ENCODE data around the gene ARHGEF19. TPM values are rescaled to one million over a fixed set of nuclear protein-coding genes. Genes with fewer than 3 reads are reported as not detected.

The ARHGEF19 gene
- total and polyA plus RNA-seq, 9 of the 15 experiments (the other 6 are each of a cell fraction or from before 2014, with no cell fraction given), result 0.73 to 21.0 (median 5.2) TPM

- H2AFZ ChIP-seq (ENCODE audit: low read depth, low read length), result no peak overlapping the region
- in situ Hi-C loops (cut with MboI) (loop anchor here (5.0 kb wide), 1 partner anchor 161 kb away; no protein-coding TSS in a partner anchor), intact Hi-C loops (cut with micrococcal nuclease) (no loop called here)
- H4K20me1 ChIP-seq (replicated peaks; ENCODE audit: control insufficient read depth, insufficient read depth, low read length), result no peaks in the 10 kb centered on the region
- H3K27ac ChIP-seq (ENCODE audit: extremely low read depth, low read depth, low read length), result no peak overlapping the region
- FAIRE-seq (no peak), ATAC-seq (peak; percentile 8; the same call in 2 of the 3 replicates), DNase-seq (ENCODE audit: extremely low read depth in 1 of 4, low spot score in 3 of 4) (peak in 3 of 4 experiments; percentile 32 to 67 (median 64))
- no peaks in the 10 kb centered on the region for H3K9me3 ChIP-seq (replicated peaks; ENCODE audit: control insufficient read depth, insufficient read depth, low read depth, low read length)
- peaks cover 2% of the 10 kb centered on the region for H3K9me1 ChIP-seq (ENCODE audit: control insufficient read depth, insufficient read depth, low read length)
- H3K79me2 ChIP-seq (ENCODE audit: control insufficient read depth, insufficient read depth, low read length), result peaks cover 2% of the 10 kb centered on the region; the same call in 1 of the 3 replicates
- H3K27me3 ChIP-seq (ENCODE audit: control insufficient read depth in 2 of 2, insufficient read depth in 2 of 2, low read length in 2 of 2), result no peaks in the 10 kb centered on the region
- ChIA-PET POLR2A (interaction anchor here (0.6 to 1.6 kb wide), 8 partner anchors 21 to 1642 kb away, joined by 3 to 6 read pairs (median 4); no protein-coding TSS in a partner anchor), CTCF (ENCODE audit: low intra/inter-chr PET ratio) (interaction anchor here (2.7 kb wide), 1 partner anchor 164 kb away, joined by 38 read pairs; no protein-coding TSS in a partner anchor)
- 28% methylated on average over 8 of the region's 8 CpGs for WGBS (ENCODE audit: insufficient coverage, low coverage, missing lambda C conversion rate)
- no peak overlapping the region for H3K4me3 ChIP-seq
- peaks cover 9 to 30% of the 10 kb centered on the region in 2 experiments for H3K4me1 ChIP-seq (replicated peaks in 1 of 2; ENCODE audit: control insufficient read depth in 2 of 2, insufficient read depth in 2 of 2, low read length in 2 of 2)
- peaks cover 15% of the 10 kb centered on the region for H3K36me3 ChIP-seq (ENCODE audit: control insufficient read depth, insufficient read depth, low read length)
- H3K4me2 ChIP-seq (ENCODE audit: insufficient read depth, low read length), result no peak overlapping the region
- no TSS peak for BruUV-seq (replicated peaks)
- peak overlapping the region in 1 of 2 experiments; percentile 72; a peak in 2 of 4 replicates for H3K9ac ChIP-seq (ENCODE audit: insufficient read depth in 1 of 2, low read depth in 2 of 2, low read length in 2 of 2)
- no peak for TF ChIP-seq ZNF280B (CRISPR knock-in tag; IDR thresholded peaks at IDR 0.05)
- no peak for TF ChIP-seq ZBTB43 (CRISPR knock-in tag; IDR thresholded peaks at IDR 0.05)
- TF ChIP-seq NKRF (IDR thresholded peaks at IDR 0.05; ENCODE audit: borderline replicate concordance), result no peak
- TF ChIP-seq IFI16 (CRISPR knock-in tag; IDR thresholded peaks at IDR 0.05), result no peak
- peak; percentile 50; the same call in 1 of the 2 replicates for TF ChIP-seq POLR2AphosphoS2 (IDR thresholded peaks at IDR 0.05; ENCODE audit: low read length)
- TF ChIP-seq KAT2B (IDR thresholded peaks at IDR 0.05; ENCODE audit: low read depth, low read length), result no peak
- TF ChIP-seq NBN (IDR thresholded peaks at IDR 0.05; ENCODE audit: low read depth), result no peak
- no peak for TF ChIP-seq SPI1 (IDR thresholded peaks at IDR 0.05; ENCODE audit: borderline replicate concordance, low read depth, low read length)
- TF ChIP-seq MEF2D (tag; conservative IDR thresholded peaks at IDR 0.05; ENCODE audit: low read depth), result no peak
- TF ChIP-seq ZNF197 (CRISPR knock-in tag; IDR thresholded peaks at IDR 0.05; ENCODE audit: low read depth), result no peak
- no peak for TF ChIP-seq ZNF79 (CRISPR knock-in tag; IDR thresholded peaks at IDR 0.05; ENCODE audit: low read depth)
- no peak for TF ChIP-seq TAF9B (IDR thresholded peaks at IDR 0.05; ENCODE audit: partially characterized antibody)
- no peak for TF ChIP-seq FOXA3 (CRISPR knock-in tag; conservative IDR thresholded peaks at IDR 0.05 in 1 of 2, IDR thresholded peaks at IDR 0.05 in 1 of 2)
- TF ChIP-seq DIDO1 (tag; IDR thresholded peaks at IDR 0.05; ENCODE audit: low read depth), result no peak
- TF ChIP-seq PHB2 (IDR thresholded peaks at IDR 0.05; ENCODE audit: low read depth), result no peak
- TF ChIP-seq POLR2H (tag; IDR thresholded peaks at IDR 0.05; ENCODE audit: low read depth), result no peak; the same call in 1 of the 2 replicates
- TF ChIP-seq ZNF316 (IDR thresholded peaks at IDR 0.05), result no peak
- TF ChIP-seq SUPT5H (IDR thresholded peaks at IDR 0.05), result no peak
- no peak for TF ChIP-seq MEIS2 (IDR thresholded peaks at IDR 0.05; ENCODE audit: partially characterized antibody)
- no peak for TF ChIP-seq FOXK2 (conservative IDR thresholded peaks at IDR 0.05 in 1 of 2, IDR thresholded peaks at IDR 0.05 in 1 of 2; ENCODE audit: low read depth in 2 of 2)
These were observed 30.8 kb upstream of the ARHGEF19 start for GRCh38 chr1:16243215-16243610.

Measured in K562 (cell line).